COLO668 (cell line): ENCODE results near the gene AGPAT3.

ENCODE experiments used
- DNase-seq: peaks from one replicate; lab custom pipeline; 2025; ENCODE audit not compliant: unreplicated experiment; lab: John Stamatoyannopoulos, UW

The AGPAT3 gene

GRCh38 chr21:43934716-43935705, 70.0 kb downstream of the AGPAT3 start:
- DNase-seq = no peak

DNA sequence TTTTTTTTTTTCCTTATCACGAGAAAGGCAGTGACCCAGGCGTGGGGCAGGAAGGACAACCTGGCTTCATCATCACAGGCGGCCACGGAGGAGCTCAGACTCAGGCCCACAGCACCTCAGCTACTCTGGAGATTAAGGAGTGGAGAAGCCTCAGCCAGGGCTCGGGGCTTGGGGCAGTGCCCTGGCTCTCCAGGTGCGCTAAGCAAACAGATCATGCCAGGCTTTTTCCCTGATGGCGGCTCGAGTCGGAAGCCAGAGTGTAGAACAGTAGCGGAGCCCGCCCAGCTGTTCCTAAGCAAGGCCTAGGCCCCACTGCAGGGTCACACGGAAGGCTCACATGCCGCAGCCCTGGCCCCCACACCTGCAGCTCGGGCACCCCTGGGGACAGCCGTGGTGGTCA, 70.7 kb downstream of the AGPAT3 start:
- DNase-seq = peak; percentile 31

DNA sequence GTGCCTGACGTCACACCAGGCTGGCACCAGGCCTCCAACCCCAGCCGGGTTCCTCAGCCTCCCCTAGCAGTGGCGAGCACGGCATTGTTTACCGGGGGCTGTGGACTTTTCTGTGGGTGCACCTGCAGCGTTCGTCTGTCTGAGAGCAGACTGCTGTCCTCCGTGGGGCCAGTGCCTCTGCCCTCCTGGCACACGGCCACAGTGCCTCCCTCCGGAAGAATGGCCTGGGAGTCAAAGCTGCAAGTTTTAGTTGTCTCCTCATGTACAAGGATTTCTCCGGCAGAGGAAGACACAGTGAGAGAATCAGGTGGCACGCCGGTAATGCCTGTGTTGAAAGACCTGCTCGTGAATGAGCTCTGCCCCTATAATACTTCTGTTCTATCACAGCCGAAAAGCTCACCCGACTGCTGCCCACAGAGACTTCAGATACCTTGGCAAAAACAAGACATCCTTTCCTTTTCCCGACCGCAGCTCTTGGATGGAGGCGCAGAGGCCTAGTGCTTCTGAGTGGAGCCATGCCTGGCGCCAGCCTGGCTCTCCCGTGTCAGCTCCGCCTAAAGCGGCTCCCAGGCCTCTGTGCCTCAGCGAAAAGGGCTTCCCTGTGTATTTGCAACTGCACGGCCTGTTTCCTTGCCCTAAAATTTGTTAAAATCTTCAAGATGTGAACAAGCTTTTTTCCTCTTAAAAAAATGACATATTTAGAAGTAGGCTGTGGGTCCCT, 71.4 kb downstream of the AGPAT3 start:
- no peak for DNase-seq

DNA sequence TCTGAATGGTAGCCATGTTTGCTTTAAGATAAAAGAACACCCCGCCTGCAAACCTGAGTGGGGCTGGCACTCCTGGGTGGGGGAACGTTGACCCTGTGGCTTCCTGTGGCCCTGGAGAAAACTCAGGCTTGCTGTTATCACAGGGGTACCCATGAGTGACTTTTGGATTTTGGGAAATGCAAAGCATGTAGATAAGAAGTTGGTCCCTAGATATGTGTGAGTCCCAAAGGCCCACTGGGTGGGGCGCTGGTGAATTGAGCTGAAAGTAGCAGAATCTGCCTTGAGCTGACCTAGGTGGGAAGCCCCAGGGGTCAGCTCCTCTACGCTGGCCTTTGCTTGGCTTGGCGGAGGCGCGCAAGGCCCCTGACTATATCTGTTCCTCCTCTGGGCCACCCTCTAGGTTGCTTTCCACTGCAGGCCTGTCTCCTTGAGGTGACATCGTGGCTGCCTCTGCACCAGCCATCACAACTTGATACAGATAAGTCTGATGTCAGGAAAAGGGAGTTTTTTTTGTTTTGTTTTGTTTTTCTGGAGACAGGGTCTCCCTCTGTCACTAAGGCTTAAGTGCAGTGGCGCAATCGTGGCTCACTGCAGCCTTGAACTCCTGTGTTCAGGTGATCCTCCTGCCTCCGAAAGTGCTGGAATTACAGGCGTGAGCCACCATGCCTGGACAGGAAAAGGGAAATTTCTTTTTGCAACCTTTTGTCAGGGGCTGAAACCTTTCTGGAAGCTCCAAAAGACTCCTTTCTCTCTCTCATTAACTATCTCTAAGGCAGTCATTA, 72.2 kb downstream of the AGPAT3 start:
- no peak for DNase-seq

DNA sequence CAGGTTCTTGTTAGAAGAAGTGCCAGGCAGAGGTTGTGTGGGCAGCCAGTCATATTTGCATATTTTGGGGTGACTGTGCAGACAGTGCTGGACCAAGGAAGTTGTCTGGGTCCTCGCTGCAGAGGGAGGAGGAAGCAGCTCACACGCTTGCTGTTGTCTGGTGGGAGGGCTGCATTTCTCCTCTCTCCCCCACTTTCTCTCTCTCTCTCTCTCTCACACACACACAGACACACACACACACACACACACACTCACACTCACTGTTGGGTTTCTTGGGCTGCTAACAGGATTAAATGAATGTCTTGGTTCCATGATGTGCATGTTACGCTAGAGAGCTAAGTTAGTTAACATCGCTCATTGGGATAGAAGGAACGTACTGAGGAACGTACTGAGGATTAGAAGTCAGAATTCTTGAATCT, 72.9 kb downstream of the AGPAT3 start:
- DNase-seq = no peak

DNA sequence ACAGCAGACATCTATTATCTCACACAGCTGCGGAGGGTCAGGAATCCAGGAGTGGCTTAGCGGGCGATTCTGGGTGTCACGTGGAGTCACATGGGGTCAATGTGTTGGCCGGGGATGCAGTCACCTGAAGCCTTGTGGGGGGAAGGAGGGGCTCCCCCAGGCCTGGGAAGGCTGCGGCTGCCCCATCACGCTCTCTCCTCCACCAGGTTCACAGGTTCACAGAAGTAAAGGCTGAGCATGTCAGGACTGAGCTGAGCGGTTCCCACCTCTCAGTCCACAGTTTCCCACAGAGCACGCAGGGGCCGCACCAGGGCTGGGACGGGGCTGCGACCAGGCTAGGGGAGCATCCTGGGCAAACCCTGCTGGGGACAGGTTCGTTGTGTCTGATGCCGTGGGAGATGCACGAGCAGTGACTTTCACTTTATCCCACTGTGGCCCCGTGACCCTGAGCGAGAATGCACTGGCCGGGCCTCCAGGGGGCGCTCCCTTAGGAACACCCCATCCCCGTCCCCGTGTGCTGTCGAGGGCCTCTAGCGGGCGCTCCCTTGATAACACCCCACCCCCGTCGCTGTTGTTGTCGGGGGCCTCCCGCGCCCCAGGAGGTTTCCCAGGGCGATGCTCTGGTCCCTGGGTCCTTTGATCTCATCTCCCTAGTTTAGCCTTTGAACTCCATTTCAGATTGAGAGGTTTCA, 73.9 kb downstream of the AGPAT3 start:
- DNase-seq = peak; percentile 87

- DNase-seq = no peak
These were observed 74.7 kb downstream of the AGPAT3 start for GRCh38 chr21:43939443-43940328.

- DNase-seq = no peak
These were observed 75.5 kb downstream of the AGPAT3 start for GRCh38 chr21:43940329-43941050.

DNA sequence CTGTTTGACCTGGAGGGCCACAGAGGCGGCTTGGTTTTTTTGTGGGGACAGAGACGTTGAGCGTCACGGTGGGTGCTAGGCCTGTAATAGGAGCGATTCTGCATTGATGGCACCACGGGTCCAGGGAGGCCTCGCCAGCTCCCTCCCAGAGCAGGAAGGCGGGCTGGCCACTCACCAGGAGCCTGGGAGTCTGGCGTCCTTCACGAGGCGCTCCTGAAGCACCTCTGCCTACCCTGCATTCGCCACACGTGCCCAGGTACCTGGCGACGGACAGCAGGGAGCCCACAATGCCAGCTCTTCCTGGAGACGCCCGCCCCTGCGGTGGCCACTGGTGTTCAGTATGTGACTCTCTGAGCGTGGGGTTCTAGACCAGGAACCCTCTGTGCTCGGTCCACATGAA, 77.2 kb downstream of the AGPAT3 start:
- no peak for DNase-seq

DNA sequence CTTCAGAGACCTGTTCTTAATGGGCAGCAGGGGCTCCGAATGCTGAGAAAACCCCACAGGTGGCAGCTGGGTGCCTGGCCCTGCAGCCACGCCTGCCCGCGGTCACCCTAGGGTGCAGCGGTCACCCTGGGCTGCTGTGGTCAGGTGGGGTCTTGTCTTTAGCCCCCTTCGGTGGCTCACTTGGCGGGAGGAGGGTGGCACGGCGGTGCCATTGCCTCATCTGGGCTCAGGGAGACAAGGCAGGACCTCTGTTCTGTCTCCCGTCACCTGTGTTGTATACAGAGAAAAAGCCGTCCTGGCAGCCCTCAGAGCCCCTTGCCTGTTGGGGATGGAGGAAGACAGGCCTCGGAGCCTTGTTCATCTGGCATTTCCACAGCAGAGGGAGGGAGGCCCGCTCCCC, 77.6 kb downstream of the AGPAT3 start:
- DNase-seq = no peak

DNA sequence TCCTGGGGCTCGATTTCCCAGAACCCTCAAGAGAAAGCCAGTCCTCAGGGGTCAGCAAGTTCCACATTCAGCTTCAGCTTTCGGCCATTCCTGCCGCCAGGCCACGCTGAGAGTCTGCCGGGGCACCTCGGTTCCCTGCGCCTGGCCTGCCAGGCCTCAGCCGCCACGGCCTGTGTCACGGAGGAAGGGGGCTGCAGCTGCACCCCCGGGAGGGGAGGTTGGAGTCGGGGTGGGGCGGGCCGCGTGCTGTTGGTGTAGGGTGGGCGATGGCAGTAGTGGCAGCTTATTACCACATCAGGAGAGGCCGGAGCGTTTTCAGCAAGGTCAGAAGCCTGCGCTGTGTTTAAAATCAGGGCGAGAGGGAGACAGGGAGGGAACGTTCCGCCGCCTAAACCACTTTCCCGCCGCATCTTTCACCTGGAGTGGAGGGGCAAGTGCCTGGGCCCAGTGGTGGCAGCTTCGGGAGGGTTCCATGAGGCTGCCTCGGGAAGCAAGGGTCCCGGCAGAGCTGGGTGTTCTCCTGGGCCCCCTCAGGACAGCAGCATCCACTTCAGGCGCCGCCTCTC, 78.6 kb downstream of the AGPAT3 start:
- no peak for DNase-seq

GRCh38 chr21:43944078-43944633, 79.1 kb downstream of the AGPAT3 start:
- no peak for DNase-seq

- no peak for DNase-seq
These were observed 79.7 kb downstream of the AGPAT3 start for GRCh38 chr21:43944757-43945156.

DNA sequence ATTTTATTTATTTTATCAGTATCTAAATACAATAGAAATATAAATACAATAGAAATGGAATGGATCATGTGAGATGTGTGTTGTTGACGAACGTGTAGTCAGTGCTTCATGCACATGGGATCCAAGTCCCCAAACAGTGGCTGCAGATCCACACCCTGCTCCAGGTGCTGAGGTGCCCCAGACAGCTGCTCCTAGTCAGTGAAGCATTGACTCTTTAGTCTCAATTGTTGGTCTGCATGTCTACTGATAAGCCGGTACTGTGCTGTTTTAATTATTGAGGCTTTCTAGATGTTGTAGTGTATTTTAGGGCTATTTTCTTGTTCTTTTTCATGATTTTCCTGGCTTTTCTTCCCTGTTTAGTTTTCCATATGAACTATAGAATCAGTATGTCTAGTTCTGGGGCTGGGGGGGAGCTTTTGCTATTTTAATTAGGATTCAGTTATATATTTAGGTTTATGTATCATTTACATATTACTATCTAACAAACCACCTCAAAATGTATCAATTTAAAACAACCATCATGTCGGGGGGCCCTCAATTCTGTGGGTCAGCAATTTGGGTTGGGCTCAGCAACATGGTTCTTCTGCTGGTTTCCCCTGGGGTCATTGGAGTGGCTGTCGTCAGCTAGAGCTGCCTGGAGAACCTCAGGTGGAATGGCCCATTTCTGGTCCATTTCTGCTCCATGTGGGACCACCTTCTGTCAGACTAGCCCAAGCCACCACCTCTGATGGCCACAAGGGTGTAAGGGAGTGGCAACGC, 83.9 kb downstream of the AGPAT3 start:
- no peak for DNase-seq

DNA sequence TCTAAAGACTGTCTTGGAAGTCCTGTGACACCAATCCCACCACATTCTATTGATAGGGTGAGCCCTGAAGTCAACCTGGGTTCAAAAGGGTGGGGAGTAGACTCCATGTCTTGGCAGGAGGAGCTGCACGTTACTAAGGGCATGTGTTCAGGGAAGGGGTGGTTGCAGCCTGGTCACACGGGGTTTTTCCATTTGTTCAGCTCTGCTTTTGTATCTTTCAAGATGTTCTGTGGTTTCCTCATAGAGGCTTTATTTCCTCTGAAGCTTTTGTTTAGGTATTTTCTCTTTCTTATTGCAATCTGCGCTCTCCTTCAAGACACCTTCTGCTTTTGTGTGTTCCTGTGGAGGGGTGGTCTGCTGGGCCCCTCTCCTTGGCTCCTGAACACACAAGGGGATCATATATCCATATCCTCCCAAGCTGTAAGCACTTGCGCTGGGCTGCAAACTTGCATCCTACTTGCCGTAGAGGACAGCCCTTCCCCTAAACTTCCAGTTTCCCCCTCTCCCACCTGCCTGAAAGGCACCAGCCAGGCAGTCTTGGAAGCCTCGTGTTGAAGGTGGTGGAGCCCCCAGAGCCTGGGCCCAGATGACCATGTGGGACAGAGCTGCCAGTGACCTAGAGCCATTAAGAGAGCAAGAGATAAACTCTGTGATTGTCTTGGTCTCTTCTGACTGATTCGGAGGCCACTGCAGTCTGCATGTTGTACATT, 84.6 kb downstream of the AGPAT3 start:
- no peak for DNase-seq

GRCh38 chr21:43950481-43950880, 85.5 kb downstream of the AGPAT3 start:
- no peak for DNase-seq

GRCh38 chr21:43950936-43951335, 85.9 kb downstream of the AGPAT3 start:
- no peak for DNase-seq
